ENCODE measurements around the gene RPS14. TPM values are rescaled to one million over a fixed set of nuclear protein-coding genes. Genes with fewer than 3 reads are reported as not detected.

The RPS14 gene
- polyA plus RNA-seq, 3 donors, result 1,933 to 2,379 (median 2,065) TPM

- no peak for DNase-seq
Measured at GRCh38 chr5:150407096-150407720, 42.3 kb downstream of the RPS14 start.

- no peak for DNase-seq
Measured at GRCh38 chr5:150406723-150407095, 42.8 kb downstream of the RPS14 start.

DNA sequence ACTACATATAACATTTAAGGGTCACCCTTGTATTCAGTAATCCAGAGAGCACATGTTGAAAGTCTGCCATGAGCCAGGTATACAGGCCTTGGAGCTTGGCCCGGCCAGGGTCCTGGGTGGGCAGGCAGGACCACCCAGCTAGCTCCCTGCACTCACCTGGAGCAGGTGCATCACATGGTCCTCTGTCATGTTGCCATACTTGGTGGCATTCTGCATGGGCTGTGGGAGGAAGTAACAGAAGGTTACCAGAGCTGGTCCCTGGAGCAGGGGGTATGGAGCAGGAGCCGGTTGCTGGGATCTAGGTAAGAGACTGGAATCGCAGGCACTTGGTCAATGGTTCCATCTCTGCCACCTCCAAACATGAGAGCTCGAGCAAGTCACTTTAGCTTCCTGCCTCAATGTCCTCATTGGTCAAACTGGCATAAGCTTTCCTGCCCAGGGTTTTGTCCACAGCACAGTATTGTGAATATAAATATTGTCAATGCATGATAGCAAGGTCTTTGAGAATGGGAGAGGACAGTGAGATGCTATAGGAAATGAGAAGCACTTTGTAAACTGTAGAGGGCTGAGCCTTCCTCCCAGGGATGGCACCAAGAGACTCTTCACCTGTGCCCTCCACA is 43.3 kb downstream of the RPS14 start:
- DNase-seq, result no peak

DNA sequence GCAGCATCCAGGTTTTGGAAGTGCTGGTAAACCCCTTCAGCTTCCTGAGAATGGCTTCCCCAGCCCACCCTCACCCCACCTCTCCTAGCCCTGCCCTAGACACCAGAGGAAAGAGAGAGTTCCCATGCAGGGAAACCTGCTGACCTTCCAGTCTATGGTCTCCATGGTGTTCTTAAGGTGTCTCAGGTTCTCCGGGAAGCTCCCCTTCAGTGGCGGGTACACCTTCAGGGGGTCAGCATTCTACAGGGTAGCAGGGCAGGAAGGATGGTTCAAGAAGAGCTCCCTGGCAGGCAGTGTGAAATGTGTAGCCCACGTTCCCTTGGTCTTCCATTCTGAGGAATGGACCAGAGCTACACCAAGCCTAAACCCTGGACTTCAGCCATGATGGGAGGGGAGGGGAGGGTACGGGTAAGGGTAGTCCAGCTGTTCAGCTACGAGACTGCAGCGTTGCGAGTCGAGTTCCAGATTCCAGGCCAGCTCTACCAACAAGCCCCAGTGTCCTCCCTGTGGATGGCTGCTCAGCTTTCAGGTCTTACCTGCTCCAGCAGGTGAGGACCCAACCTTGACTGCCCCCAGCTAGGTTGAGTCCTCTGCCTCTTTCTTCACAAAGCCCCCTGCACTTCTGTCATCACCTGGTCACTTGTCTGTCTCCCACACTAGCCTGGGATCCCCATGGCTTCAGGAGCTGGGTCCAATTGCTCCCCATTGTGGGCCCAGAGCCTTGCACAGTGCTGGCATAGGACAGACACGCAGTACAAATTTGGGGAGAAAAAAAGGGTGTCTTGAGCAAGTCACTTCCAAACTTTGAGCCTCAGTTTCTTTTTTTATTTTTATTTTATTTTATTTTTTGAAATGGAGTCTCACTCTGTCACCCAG is 44.4 kb downstream of the RPS14 start:
- no peak for DNase-seq

DNA sequence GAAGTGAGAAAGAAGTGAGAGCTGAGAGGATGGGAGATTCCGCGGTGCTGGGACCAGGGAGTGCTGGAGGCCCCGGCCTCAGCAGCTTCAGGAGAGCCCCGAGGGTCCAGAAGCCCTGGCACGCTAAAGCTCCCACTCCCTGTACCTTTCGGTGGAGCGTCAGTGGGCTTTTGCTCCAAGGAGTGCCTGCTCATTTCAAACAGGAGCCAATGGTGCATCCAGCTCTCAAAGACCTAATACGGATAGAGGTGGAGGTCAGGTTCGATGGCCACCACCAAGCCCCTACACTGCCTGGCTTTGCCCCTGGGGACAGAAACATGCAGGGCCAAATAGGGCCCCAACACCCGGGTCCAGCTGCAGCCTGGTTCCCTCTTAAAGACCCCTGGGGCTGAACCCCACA is 45.0 kb downstream of the RPS14 start:
- DNase-seq, result no peak

DNA sequence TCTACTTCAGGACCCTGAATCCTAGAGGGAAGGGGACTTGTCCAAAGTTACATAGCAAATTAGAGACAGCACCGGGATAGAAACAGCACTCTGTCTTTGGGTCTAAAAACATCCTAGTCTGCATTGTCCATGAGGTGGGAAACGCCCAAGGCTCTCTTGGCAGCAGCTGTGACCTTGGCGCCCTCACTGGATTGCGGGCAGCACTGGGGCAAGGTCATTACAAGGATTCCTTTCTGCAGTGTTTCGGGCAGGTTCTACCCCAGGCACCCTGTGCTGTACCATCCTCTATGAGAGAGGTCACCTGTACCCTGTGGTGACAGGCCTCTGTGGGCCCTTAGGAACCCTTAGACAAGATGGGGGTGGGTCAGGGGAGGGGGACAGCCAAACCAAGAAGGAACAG is 45.4 kb downstream of the RPS14 start:
- DNase-seq, result no peak

DNA sequence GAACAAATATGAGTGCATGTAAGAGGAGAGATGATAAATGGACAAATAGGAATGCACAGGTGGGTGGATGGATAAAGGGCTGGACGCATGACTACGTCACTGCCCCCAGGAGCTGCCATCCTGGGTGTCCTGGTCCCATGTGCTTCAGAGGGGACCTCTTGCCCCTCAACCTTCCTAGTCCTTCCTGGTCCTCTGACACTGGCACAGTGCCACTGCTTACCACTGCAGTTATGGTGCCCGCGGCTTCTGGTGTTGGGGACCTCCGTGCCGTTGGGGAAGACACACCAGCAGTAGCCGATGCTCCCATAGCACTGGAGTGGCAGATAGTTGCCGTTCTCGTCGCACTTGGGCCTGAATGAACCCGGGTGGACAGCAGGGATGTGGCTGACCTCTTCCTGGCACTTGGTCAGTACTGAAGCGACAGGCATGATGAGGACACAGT is 46.6 kb downstream of the RPS14 start:
- DNase-seq, result no peak

GRCh38 chr5:150402229-150402773 is 47.2 kb downstream of the RPS14 start:
- no peak for DNase-seq

- DNase-seq, result no peak
Measured at GRCh38 chr5:150401376-150402228, 47.9 kb downstream of the RPS14 start.

DNA sequence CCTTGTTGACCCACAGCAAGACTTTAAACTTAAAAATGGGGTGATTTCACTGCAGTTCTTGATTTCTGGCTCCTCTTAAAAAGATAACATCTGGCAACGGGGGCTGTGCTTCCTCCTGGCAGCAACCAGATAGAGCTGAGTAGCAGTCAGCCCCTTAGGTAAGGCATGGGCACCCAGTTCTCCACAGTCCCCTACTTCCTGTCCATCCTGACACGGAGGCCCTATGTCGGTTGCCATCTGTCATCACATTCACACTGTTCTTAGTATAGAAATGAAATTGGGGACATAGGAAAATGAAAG is 48.5 kb downstream of the RPS14 start:
- no peak for DNase-seq

GRCh38 chr5:150400316-150401075 is 49.0 kb downstream of the RPS14 start:
- DNase-seq, result no peak

DNA sequence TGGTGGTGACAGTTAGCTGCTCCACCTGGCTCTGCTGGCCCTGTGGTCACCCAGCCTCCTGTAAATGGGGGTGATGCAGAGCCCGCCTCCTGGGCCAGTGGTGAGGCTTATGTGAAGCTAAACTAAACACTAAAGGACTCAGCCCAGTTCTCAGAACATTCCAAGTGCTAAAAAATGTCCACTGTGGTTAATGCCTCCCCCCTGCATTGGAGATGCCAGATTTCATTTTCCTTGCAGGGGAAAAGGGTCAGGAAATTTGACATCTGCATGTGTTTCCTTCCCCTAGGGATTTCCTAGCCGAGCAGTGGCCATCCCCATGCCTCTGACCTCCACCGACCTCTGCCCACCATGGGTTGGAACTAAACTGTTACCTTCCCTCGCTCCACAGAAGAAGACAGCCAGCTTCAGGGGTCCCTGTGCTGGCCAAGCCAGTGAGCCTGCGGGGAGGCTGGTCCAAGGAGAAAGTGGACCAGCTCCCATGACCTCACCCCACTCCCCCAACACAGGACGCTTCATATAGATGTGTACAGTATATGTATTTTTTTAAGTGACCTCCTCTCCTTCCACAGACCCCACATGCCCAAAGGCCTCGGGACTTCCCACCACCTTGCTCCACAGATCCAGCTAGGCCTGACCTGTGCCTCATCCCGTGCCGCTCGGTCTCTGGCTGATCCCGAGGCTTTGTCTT is 49.9 kb downstream of the RPS14 start:
- no peak for DNase-seq

DNA sequence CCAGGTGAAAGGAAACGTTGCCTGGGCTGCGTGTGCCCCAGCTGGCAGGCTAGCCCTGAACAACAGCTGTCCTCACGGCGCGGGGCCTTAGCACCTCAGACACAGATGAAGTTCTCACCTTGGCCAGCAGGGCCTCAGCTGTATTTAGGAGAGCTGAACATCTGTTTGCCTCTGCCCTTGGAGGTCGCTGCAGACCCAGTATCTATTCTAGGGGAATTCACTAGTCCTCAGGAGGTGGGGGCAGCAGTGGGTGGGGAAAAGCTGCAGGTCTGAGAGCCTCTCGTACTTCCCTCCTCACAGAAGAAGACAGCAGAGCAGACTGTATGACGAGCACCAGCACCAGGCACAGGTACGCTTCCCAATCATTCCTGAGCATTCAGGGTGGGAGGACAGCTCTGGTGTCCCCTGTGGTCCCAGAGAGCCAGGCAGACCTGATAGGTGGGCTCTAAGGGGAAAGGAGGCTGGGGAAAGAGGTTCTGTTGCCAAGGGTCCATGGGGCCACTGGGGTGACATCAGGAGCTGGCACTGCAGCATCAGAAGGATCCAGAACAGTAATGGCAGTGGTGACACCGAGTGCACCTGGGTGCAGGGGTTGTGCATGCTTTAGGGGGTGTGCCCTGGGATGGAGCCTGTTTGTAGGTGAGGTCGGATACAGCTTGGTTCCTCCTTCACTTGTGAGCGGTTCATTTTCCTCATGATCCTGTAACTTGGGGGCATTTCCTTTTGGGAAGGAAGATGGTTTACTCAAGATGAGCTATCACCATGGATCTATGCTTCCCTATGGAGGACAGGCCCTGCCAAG is 50.6 kb downstream of the RPS14 start:
- DNase-seq, result no peak

DNA sequence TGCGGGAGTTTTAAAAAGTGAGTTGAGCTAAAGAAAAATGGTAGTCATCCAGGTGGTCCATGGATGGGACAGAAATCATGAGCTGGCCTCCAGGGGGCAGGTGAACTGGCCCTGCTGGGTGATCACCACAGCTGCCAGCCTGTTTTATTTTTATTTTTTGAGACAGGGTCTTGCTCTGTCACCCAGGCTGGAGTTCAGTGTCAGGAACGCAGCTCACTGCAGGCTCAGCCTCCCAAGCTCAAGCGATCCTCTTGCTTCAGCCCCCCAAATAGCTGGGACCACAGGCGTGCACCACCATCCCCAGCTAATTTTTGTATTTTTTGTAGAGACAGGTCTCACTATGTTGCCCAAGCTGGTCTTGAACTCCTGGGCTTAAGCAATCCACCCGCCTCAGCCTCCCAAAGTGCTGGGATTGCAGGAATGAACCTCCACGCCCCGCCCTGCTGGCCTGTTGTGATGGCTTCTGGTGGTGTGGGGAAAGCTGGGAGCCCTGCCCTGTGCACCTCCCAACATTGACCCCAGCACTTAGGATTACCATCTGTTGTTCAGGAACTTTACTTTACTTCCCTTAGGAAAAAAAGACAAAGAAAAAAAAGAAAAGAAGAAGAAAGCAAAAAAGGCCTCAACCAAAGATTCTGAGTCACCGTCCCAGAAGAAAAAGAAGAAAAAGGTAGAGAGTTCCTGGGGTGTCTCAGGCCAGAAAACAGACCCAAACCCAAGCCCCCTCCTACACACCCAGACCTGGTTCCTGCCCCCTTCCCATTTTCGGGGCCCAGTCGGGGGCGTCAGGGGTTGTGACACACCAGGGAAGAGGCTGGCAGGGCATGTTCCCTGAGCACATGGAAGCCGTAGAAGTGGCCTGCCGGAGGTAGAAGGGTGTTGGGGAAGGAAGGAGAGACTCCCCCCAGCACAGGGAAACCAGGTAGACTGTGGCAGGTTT is 51.5 kb downstream of the RPS14 start:
- no peak for DNase-seq

GRCh38 chr5:150397146-150397781 is 52.3 kb downstream of the RPS14 start:
- DNase-seq, result no peak

- DNase-seq, result no peak
Measured at GRCh38 chr5:150396267-150396666, 53.3 kb downstream of the RPS14 start.

GRCh38 chr5:150395688-150395975 is 53.9 kb downstream of the RPS14 start:
- DNase-seq, result no peak
